Measurements from ENCODE around the gene RXYLT1.
A peak's percentile ranks its signal among the peaks of the same experiment; 100 is the strongest.
"Not testable (repeated sequence)": the region's sequence is repeated elsewhere in the genome, so short reads cannot be mapped to it uniquely, and the experiment has no call there.

The RXYLT1 gene

GRCh38 chr12:63816031-63816430 is 36.3 kb downstream of the RXYLT1 start:
- Mint-ChIP-seq H3K4me1 (peaks cover 21% of the 10 kb centered on the region), H3K27me3 (peaks cover 23% of the 10 kb centered on the region), H3K27ac (peak overlapping the region; percentile 81), H3K4me3 (no peak overlapping the region), H3K36me3 (no peaks in the 10 kb centered on the region), H3K9me3 (peaks cover 11% of the 10 kb centered on the region)
- no peak for ATAC-seq

GRCh38 chr12:63820427-63820826 is 40.7 kb downstream of the RXYLT1 start:
- peaks cover 11% of the 10 kb centered on the region for H3K9me3 Mint-ChIP-seq
- peaks cover 14% of the 10 kb centered on the region for H3K4me1 Mint-ChIP-seq
- peaks cover 9% of the 10 kb centered on the region for H3K36me3 Mint-ChIP-seq
- H3K27ac Mint-ChIP-seq, result no peak overlapping the region
- no peak for ATAC-seq
- H3K4me3 Mint-ChIP-seq, result no peak overlapping the region
- H3K27me3 Mint-ChIP-seq, result peaks cover 47% of the 10 kb centered on the region

GRCh38 chr12:63821781-63822251 is 42.1 kb downstream of the RXYLT1 start:
- Mint-ChIP-seq H3K4me1 (peaks cover 9% of the 10 kb centered on the region), H3K4me3 (peak overlapping the region; percentile 74), H3K36me3 (peaks cover 9% of the 10 kb centered on the region), H3K27me3 (peaks cover 47% of the 10 kb centered on the region), H3K9me3 (peaks cover 11% of the 10 kb centered on the region), H3K27ac (peak overlapping the region; percentile 79)
- ATAC-seq, result peak; percentile 41

GRCh38 chr12:63822352-63822751 is 42.6 kb downstream of the RXYLT1 start:
- ATAC-seq, result no peak
- Mint-ChIP-seq H3K9me3 (peaks cover 11% of the 10 kb centered on the region), H3K4me1 (peaks cover 9% of the 10 kb centered on the region), H3K27ac (peak overlapping the region; percentile 79), H3K36me3 (peaks cover 9% of the 10 kb centered on the region), H3K4me3 (no peak overlapping the region), H3K27me3 (peaks cover 47% of the 10 kb centered on the region)

- Mint-ChIP-seq H3K27me3 (peaks cover 47% of the 10 kb centered on the region), H3K4me3 (no peak overlapping the region), H3K36me3 (peaks cover 9% of the 10 kb centered on the region), H3K9me3 (peaks cover 11% of the 10 kb centered on the region), H3K4me1 (peaks cover 9% of the 10 kb centered on the region), H3K27ac (no peak overlapping the region)
- ATAC-seq, result no peak
These were observed 43.3 kb downstream of the RXYLT1 start for GRCh38 chr12:63823040-63823439.

GRCh38 chr12:63826006-63826585 is 46.4 kb downstream of the RXYLT1 start:
- Mint-ChIP-seq H3K4me3 (no peak overlapping the region), H3K27me3 (peaks cover 34% of the 10 kb centered on the region), H3K9me3 (peaks cover 4% of the 10 kb centered on the region), H3K27ac (no peak overlapping the region), H3K4me1 (peaks cover 9% of the 10 kb centered on the region), H3K36me3 (peaks cover 9% of the 10 kb centered on the region)
- no peak for ATAC-seq

- ATAC-seq, result no peak
- H3K9me3 Mint-ChIP-seq, result peaks cover 4% of the 10 kb centered on the region
- no peak overlapping the region for H3K4me3 Mint-ChIP-seq
- H3K27me3 Mint-ChIP-seq, result peaks cover 11% of the 10 kb centered on the region
- H3K4me1 Mint-ChIP-seq, result no peaks in the 10 kb centered on the region
- H3K27ac Mint-ChIP-seq, result no peak overlapping the region
- H3K36me3 Mint-ChIP-seq, result no peaks in the 10 kb centered on the region
These were observed 49.2 kb downstream of the RXYLT1 start for GRCh38 chr12:63828867-63829266.

GRCh38 chr12:63836046-63836445 is 56.3 kb downstream of the RXYLT1 start:
- Mint-ChIP-seq H3K4me3 (no peak overlapping the region), H3K27me3 (no peaks in the 10 kb centered on the region), H3K9me3 (no peaks in the 10 kb centered on the region), H3K27ac (no peak overlapping the region), H3K4me1 (no peaks in the 10 kb centered on the region), H3K36me3 (no peaks in the 10 kb centered on the region)
- ATAC-seq, result no peak

GRCh38 chr12:63836936-63837335 is 57.2 kb downstream of the RXYLT1 start:
- H3K27ac Mint-ChIP-seq, result no peak overlapping the region
- no peaks in the 10 kb centered on the region for H3K36me3 Mint-ChIP-seq
- no peaks in the 10 kb centered on the region for H3K27me3 Mint-ChIP-seq
- no peak overlapping the region for H3K4me3 Mint-ChIP-seq
- H3K9me3 Mint-ChIP-seq, result no peaks in the 10 kb centered on the region
- no peak for ATAC-seq
- H3K4me1 Mint-ChIP-seq, result no peaks in the 10 kb centered on the region

GRCh38 chr12:63838411-63838810 is 58.7 kb downstream of the RXYLT1 start:
- no peaks in the 10 kb centered on the region for H3K9me3 Mint-ChIP-seq
- no peak for ATAC-seq
- H3K27me3 Mint-ChIP-seq, result no peaks in the 10 kb centered on the region
- no peak overlapping the region for H3K27ac Mint-ChIP-seq
- no peak overlapping the region for H3K4me3 Mint-ChIP-seq
- no peaks in the 10 kb centered on the region for H3K36me3 Mint-ChIP-seq
- H3K4me1 Mint-ChIP-seq, result no peaks in the 10 kb centered on the region

- Mint-ChIP-seq H3K9me3 (no peaks in the 10 kb centered on the region), H3K4me1 (peaks cover 8% of the 10 kb centered on the region), H3K27ac (no peak overlapping the region), H3K27me3 (peaks cover 8% of the 10 kb centered on the region), H3K4me3 (no peak overlapping the region), H3K36me3 (no peaks in the 10 kb centered on the region)
- no peak for ATAC-seq
These were observed 61.3 kb downstream of the RXYLT1 start for GRCh38 chr12:63841011-63841410.

GRCh38 chr12:63841571-63841970 is 61.9 kb downstream of the RXYLT1 start:
- H3K36me3 Mint-ChIP-seq, result no peaks in the 10 kb centered on the region
- H3K27me3 Mint-ChIP-seq, result peaks cover 8% of the 10 kb centered on the region
- H3K27ac Mint-ChIP-seq, result no peak overlapping the region
- no peak for ATAC-seq
- no peak overlapping the region for H3K4me3 Mint-ChIP-seq
- H3K9me3 Mint-ChIP-seq, result no peaks in the 10 kb centered on the region
- H3K4me1 Mint-ChIP-seq, result peaks cover 8% of the 10 kb centered on the region

- not testable (repeated sequence) for H3K9me3 Mint-ChIP-seq
These were observed 63.0 kb downstream of the RXYLT1 start for GRCh38 chr12:63842750-63843149.

GRCh38 chr12:63843254-63843720 is 63.6 kb downstream of the RXYLT1 start:
- no peak for ATAC-seq
- H3K27ac Mint-ChIP-seq, result no peak overlapping the region

More at GRCh38 chr12:63842750-63843149, 63.0 kb downstream of the RXYLT1 start:
- peak overlapping the region; percentile 72 for H3K4me3 Mint-ChIP-seq
- ATAC-seq, H3K4me1 Mint-ChIP-seq, H3K36me3 Mint-ChIP-seq, H3K27me3 Mint-ChIP-seq, H3K27ac Mint-ChIP-seq: not testable (repeated sequence)

GRCh38 chr12:63843721-63844390 is 64.1 kb downstream of the RXYLT1 start:
- Mint-ChIP-seq H3K4me3 (peak overlapping the region; percentile 72), H3K27ac (peak overlapping the region; percentile 66)
- peak; percentile 94 for ATAC-seq

More at GRCh38 chr12:63843254-63843720, 63.6 kb downstream of the RXYLT1 start:
- Mint-ChIP-seq H3K4me3 (peak overlapping the region; percentile 72), H3K36me3 (no peaks in the 10 kb centered on the region), H3K4me1 (peaks cover 8% of the 10 kb centered on the region), H3K27me3 (peaks cover 8% of the 10 kb centered on the region), H3K9me3 (no peaks in the 10 kb centered on the region)

More at GRCh38 chr12:63843721-63844390, 64.1 kb downstream of the RXYLT1 start:
- Mint-ChIP-seq H3K27me3 (peaks cover 8% of the 10 kb centered on the region), H3K4me1 (peaks cover 8% of the 10 kb centered on the region), H3K36me3 (no peaks in the 10 kb centered on the region), H3K9me3 (no peaks in the 10 kb centered on the region)

Data from stimulated activated memory B cell treated with anti-CD40 and anti-IgM and Interleukin-4, amounts not matched to agents 10 μg/mL and 1 μg/mL and 100 μg/mL, for 72 hours (primary cell).